Astrocyte (in vitro differentiated cells and primary cell): Measurements from ENCODE around the gene RXFP1. TPM values are rescaled to one million over a fixed set of nuclear protein-coding genes. Genes with fewer than 3 reads are reported as not detected.

Experiments used
- DNase-seq: peaks from one replicate; pipeline ENCODE4 v3.0.0-alpha.2; 2010; ENCODE audit warnings: low read depth
- FAIRE-seq: peaks from 2 replicates; lab custom pipeline; 2011; peaks lifted over from hg19 to GRCh38; lab: Jason Lieb, UNC
- H2AFZ ChIP-seq: 2 replicates; pipeline ENCODE4 v1.6.0; 2012; ENCODE audit warnings: low read depth, low read length, inconsistent platforms
- H3K27ac ChIP-seq: 2 replicates; pipeline ENCODE4 v1.5.1; 2011; ENCODE audit warnings: low read depth, low read length, inconsistent platforms
- H3K27me3 ChIP-seq: 2 replicates; pipeline ENCODE4 v1.6.0; 2011; ENCODE audit warnings: low read length, inconsistent platforms; ENCODE audit not compliant: insufficient read depth
- H3K36me3 ChIP-seq: 2 replicates; pipeline ENCODE4 v1.5.1; 2011; ENCODE audit warnings: low read length, inconsistent platforms; ENCODE audit not compliant: insufficient read depth
- H3K4me1 ChIP-seq: 2 replicates; pipeline ENCODE4 v1.5.1; 2011; ENCODE audit warnings: low read length, inconsistent platforms; ENCODE audit not compliant: insufficient read depth
- H3K4me2 ChIP-seq: 2 replicates; pipeline ENCODE4 v1.6.0; 2012; ENCODE audit warnings: low read length, inconsistent platforms
- H3K4me3 ChIP-seq: 2 replicates; pipeline ENCODE4 v1.5.1; 2011; ENCODE audit warnings: low read depth, mild to moderate bottlenecking, low read length, inconsistent platforms; ENCODE audit not compliant: insufficient read depth
- H3K79me2 ChIP-seq: 2 replicates; pipeline ENCODE4 v1.6.0; 2012; ENCODE audit warnings: mild to moderate bottlenecking, low read length, inconsistent platforms; ENCODE audit not compliant: insufficient read depth
- H3K9ac ChIP-seq: 2 replicates; pipeline ENCODE4 v1.6.0; 2012; ENCODE audit warnings: mild to moderate bottlenecking, low read length, inconsistent platforms
- H3K9me3 ChIP-seq: 2 replicates; pipeline ENCODE4 v1.5.1; 2012; ENCODE audit warnings: low read depth, mild to moderate bottlenecking, low read length, inconsistent platforms; ENCODE audit not compliant: insufficient read depth
- H4K20me1 ChIP-seq: 2 replicates; pipeline ENCODE4 v1.6.0; 2012; ENCODE audit warnings: low read length, inconsistent platforms; ENCODE audit not compliant: insufficient read depth
- H3K27ac Mint-ChIP-seq: one replicate; pipeline ENCODE4 v1.8.0; 2021; ENCODE audit warnings: mild to moderate bottlenecking, mixed read lengths; ENCODE audit not compliant: unreplicated experiment
- H3K27me3 Mint-ChIP-seq: one replicate; pipeline ENCODE4 v1.8.0; 2021; ENCODE audit warnings: low read depth, mixed read lengths; ENCODE audit not compliant: unreplicated experiment
- H3K36me3 Mint-ChIP-seq: one replicate; pipeline ENCODE4 v1.8.0; 2021; ENCODE audit warnings: low read depth, mixed read lengths; ENCODE audit not compliant: unreplicated experiment
- H3K4me1 Mint-ChIP-seq: one replicate; pipeline ENCODE4 v1.8.0; 2021; ENCODE audit warnings: low read depth, mixed read lengths; ENCODE audit not compliant: unreplicated experiment
- H3K4me3 Mint-ChIP-seq: one replicate; pipeline ENCODE4 v1.8.0; 2021; ENCODE audit warnings: mild to moderate bottlenecking, moderate library complexity, mixed read lengths; ENCODE audit not compliant: unreplicated experiment
- H3K9me3 Mint-ChIP-seq: one replicate; pipeline ENCODE4 v1.8.0; 2021; ENCODE audit warnings: mild to moderate bottlenecking, mixed read lengths; ENCODE audit not compliant: unreplicated experiment
- EZH2 ChIP-seq: IDR thresholded peaks from 2 replicates; pipeline ENCODE4 v1.6.1; 2012; ENCODE audit warnings: mild to moderate bottlenecking, low read length, inconsistent platforms; ENCODE audit not compliant: insufficient read depth
- total RNA-seq: library from RNA; stranded (reverse); gene quantifications from 2 replicates; pipeline ENCODE4 v1.2.1, GENCODE V29; 2021
- TF ChIP-seq, protein P1 (sequence below): IDR thresholded peaks from 2 replicates; pipeline ENCODE4 v1.5.1; 2011; ENCODE audit warnings: low read depth, mild to moderate bottlenecking, inconsistent platforms, low read length, moderate library complexity; ENCODE audit not compliant: insufficient read depth

Gene RXFP1
- total RNA-seq, 1 donor from 2014 or later, result 0.14 TPM

DNA sequence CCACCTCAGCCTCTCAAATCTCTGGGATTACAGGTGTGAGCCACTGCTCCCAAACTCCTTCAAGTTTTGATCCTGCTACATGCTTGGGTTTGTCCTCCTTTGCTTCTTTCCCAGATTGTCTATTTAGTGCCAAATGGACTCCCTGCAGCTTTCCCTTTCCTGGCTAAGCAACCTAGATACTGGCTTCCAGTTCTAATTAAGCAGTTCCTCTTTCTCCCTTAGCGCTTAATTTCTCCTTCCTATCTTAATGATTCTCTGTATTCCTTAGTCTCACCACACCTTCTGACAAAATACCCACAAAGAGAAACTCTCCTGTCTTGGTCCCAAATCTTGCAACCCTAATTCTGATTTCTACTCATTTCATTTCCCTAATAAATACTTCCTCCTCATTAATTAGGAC is 7.8 kb downstream of the RXFP1 start:
- peaks cover 4% of the 10 kb centered on the region for H3K4me1 Mint-ChIP-seq
- H3K36me3 Mint-ChIP-seq, result peaks cover 2% of the 10 kb centered on the region
- Histone ChIP-seq H3K4me1 (no peaks in the 10 kb centered on the region), H3K9ac (no peak overlapping the region), H3K36me3 (no peaks in the 10 kb centered on the region), H3K27me3 (no peaks in the 10 kb centered on the region), H3K27ac (no peak overlapping the region), H3K4me3 (no peak overlapping the region), H2AFZ (no peak overlapping the region), H4K20me1 (no peaks in the 10 kb centered on the region), H3K4me2 (no peak overlapping the region), H3K9me3 (no peaks in the 10 kb centered on the region), H3K79me2 (no peaks in the 10 kb centered on the region)
- no peak for FAIRE-seq
- H3K4me3 Mint-ChIP-seq, result no peak overlapping the region
- TF ChIP-seq EZH2, result no peak
- TF ChIP-seq, protein P1, sequence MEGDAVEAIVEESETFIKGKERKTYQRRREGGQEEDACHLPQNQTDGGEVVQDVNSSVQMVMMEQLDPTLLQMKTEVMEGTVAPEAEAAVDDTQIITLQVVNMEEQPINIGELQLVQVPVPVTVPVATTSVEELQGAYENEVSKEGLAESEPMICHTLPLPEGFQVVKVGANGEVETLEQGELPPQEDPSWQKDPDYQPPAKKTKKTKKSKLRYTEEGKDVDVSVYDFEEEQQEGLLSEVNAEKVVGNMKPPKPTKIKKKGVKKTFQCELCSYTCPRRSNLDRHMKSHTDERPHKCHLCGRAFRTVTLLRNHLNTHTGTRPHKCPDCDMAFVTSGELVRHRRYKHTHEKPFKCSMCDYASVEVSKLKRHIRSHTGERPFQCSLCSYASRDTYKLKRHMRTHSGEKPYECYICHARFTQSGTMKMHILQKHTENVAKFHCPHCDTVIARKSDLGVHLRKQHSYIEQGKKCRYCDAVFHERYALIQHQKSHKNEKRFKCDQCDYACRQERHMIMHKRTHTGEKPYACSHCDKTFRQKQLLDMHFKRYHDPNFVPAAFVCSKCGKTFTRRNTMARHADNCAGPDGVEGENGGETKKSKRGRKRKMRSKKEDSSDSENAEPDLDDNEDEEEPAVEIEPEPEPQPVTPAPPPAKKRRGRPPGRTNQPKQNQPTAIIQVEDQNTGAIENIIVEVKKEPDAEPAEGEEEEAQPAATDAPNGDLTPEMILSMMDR, result no peak
- no peaks in the 10 kb centered on the region for H3K9me3 Mint-ChIP-seq
- H3K27me3 Mint-ChIP-seq, result peaks cover 2% of the 10 kb centered on the region
- DNase-seq, result no peak
- H3K27ac Mint-ChIP-seq, result no peak overlapping the region

DNA sequence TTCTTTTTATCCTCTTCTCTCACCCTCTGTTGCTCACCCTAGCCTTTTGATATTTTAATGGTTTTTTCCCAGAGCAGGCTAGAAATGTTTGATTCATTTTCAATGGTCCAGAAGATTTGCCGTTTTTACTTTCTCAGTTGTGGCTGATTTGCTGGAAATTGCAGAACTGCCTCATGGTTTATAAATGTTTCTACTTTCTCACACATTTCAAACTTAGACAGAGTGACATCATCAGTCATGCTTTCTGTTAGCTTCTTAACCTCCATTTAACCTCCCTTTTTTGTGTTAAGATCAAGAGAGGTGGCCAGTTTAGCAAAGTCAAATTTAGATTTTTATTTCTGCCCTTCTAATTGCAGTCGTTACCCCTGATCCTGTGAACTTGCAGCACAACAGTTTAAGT is 8.7 kb downstream of the RXFP1 start:
- Histone ChIP-seq H3K79me2 (no peaks in the 10 kb centered on the region), H2AFZ (peak overlapping the region; percentile 9), H3K9me3 (no peaks in the 10 kb centered on the region), H3K4me2 (no peak overlapping the region), H3K36me3 (no peaks in the 10 kb centered on the region), H4K20me1 (no peaks in the 10 kb centered on the region), H3K27ac (no peak overlapping the region), H3K4me3 (no peak overlapping the region), H3K9ac (no peak overlapping the region), H3K4me1 (no peaks in the 10 kb centered on the region), H3K27me3 (no peaks in the 10 kb centered on the region)
- Mint-ChIP-seq H3K36me3 (peaks cover 2% of the 10 kb centered on the region), H3K4me3 (no peak overlapping the region), H3K9me3 (no peaks in the 10 kb centered on the region), H3K27me3 (peaks cover 2% of the 10 kb centered on the region), H3K4me1 (peaks cover 7% of the 10 kb centered on the region), H3K27ac (no peak overlapping the region)
- no peak for FAIRE-seq
- peak; percentile 45 for DNase-seq
- TF ChIP-seq, protein P1, result no peak
- no peak for TF ChIP-seq EZH2

DNA sequence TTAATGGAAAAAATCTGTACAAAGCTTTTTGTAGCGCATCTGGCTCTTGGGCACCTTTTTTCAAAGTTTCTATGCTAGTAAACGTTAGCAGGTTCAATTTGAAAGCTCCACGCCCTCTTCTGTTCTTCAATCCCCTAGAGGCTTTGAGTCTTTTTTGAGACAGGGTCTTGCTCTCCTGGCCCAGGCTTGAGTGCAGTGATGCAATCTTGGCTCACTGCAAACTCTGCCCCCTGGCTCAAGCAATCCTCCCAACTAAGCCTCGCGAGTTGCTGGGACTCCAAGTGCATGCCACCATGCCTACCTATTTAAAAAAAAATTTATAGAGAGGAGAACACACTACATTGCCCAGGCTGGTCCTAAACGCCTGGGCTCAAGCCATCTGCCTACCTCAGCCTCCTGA is 9.2 kb downstream of the RXFP1 start:
- Mint-ChIP-seq H3K4me1 (peaks cover 11% of the 10 kb centered on the region), H3K27me3 (peaks cover 2% of the 10 kb centered on the region), H3K4me3 (no peak overlapping the region), H3K9me3 (no peaks in the 10 kb centered on the region), H3K36me3 (peaks cover 2% of the 10 kb centered on the region), H3K27ac (no peak overlapping the region)
- no peak overlapping the region for H3K27ac ChIP-seq
- no peak overlapping the region for H2AFZ ChIP-seq
- no peaks in the 10 kb centered on the region for H3K79me2 ChIP-seq
- H3K4me2 ChIP-seq, result no peak overlapping the region
- H3K9me3 ChIP-seq, result no peaks in the 10 kb centered on the region
- H3K36me3 ChIP-seq, result no peaks in the 10 kb centered on the region
- no peaks in the 10 kb centered on the region for H4K20me1 ChIP-seq
- FAIRE-seq (no peak), DNase-seq (no peak)
- TF ChIP-seq EZH2, result no peak
- TF ChIP-seq, protein P1, result no peak
- no peak overlapping the region for H3K4me3 ChIP-seq
- no peaks in the 10 kb centered on the region for H3K4me1 ChIP-seq
- no peak overlapping the region for H3K9ac ChIP-seq
- no peaks in the 10 kb centered on the region for H3K27me3 ChIP-seq
